ENCODE data around the gene TEX54.
"Not testable (repeated sequence)": the region's sequence is repeated elsewhere in the genome, so short reads cannot be mapped to it uniquely, and the experiment has no call there.

The TEX54 gene

DNA sequence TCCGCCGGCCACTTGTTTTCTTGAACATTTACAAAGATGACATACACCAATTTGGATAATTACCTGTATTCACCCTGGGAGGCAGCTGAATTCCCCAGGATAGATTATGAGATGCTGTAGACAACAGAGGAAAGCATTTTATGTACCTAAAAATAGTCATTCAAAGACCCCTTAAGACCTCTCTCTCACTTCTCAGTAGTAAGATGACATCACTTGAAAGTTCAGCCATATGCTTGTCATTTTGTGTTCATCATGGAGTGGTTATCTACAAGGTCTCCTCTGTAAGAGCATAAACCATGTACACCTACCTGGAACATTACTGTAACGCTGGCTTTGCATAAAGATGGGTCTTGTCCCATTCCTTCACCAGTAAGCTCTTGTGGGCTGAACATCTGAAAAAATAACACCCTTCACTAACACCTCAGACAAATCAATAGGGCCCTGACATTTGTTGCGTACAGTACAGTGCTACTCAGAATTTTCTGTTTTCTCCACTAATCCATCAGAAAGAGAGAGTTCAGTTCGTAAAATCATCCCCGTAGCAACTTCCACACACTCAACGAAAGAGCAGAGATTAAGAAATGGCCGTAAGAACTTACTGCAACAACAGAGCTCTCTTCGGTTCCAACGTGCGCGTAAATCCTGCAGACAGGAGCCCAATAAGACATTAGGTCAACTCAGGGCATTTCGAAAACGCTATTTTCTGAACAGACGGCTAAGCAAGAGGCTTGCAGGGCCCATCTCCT is 22.4 kb upstream of the TEX54 start:
- no peak for FAIRE-seq

DNA sequence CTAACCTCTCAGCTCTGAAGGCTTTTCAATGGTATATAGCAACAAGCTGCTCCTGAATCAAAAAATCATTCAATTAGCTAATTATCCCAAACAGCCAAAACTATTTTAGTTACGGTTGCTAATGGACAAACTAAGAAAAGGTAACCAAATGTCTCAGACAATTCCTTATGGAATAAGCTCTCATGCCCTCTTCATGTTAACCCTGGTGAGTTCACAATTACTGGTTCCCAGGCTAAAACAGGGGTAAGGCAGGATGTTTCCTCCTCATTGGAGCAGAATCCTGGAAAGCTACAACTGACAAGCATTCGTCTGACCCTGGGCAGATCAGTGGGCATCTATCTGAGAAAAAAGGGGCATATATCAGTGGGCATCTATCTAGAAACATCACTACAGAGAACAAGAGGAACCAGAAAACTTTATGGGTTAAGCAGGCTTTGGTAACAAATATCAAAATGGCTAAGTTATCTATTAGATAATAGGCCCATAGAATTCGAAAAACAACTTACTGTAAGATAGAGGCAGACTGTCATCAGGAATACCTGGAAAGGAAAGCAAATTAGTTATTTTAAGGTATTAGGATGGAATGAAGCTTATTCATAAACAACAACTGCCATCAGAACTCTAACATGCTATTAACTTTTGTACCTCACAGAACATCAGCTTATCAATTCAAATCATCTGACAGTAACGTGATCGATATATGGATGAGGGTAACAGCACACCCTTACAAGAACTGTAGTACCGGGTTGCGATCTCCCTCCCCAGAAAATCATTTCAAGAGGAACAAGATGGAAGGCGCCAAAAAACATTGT is 21.6 kb upstream of the TEX54 start:
- FAIRE-seq, result no peak

DNA sequence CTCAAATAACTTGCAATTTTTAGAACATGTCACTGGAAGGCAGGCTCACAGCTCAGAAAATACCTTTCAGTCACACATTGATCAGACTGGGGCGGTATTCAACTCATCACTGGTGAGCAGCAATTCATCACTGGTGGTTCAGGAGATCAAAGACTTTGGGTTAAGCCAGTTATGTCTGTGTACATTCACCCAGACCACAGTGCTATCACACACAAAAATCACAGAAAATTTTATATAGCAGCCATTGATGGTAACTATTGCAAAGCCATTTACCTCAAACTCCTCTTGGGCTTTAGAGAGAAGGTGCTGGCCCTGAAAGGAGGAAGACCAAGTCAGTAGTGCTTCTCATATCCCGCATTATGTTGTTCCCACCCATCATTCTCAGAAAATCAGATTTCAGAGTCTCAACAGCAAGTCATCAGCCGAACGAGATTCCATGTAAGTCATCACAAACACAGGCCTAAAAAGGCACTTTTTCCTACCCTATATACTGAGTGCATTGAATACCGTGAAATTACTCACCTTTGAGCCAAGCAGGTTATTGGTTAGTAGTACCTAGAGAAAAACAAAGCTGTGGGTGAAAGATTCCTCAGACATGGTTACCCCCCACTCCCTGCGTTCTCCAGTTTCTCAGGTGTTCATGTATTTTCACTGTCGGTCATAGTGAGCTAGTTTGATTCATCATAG is 20.8 kb upstream of the TEX54 start:
- FAIRE-seq, result no peak

DNA sequence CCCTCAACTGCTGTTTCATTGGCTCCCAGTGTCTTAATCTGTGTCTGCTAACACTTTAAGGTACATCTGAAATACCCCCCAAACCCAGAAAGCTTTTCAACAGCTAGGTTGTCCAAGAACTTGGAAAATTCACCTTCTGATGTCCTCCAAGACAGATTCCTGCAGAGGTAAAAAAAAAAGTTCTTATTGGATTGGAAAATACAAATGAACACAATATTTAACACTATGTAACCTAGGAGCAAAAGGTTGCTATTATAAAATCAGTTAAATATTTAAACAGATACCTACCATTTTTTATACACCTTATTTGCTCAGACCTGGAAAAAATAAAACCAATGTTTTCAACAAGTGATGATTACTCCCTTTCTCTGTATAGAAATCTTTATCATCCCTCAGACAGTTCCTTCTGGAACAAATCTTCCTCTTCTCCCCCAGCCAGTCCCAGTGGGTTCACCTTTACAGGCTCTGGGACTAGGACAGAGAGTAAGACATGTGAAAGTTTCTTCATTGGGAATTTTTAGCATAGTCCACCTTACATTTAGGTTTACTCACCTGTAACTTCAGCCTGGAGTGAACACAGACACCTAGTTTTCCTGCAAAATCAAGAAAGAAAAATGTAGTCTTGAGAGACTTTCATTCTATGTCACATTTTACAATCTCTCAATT is 20.0 kb upstream of the TEX54 start:
- no peak for FAIRE-seq

DNA sequence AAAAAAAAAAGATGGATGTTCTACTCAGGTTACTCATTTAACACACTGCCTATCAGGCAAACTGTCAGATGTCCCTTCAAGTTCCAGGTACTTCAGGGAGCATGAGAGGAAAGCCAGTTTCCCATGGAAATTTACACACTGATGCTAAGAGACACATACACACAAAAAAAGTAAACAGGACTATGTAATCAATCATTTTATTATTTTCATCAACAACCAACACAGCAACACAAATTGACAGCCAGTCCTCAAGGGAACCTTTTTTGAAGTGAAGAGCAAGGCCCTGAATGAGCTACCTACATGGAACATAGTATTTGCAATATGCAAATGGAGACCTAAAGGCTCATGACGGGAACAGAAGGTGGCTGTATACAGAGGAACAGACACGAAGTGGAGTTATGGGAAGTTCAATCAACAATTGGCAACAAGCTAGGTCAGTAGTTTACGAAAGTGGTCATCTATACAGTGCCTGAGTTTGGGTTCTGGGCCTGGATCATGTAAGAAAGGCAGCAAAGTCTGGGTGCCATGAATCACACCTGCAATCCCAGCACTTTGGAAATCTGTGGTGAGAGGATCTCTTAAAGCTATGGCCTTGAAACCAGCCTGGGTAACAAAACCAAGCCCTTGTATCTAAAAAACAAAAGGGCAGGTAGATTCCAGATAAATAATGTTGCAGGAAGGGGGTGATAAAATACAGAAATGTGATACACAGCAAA is 19.3 kb upstream of the TEX54 start:
- FAIRE-seq, result no peak

DNA sequence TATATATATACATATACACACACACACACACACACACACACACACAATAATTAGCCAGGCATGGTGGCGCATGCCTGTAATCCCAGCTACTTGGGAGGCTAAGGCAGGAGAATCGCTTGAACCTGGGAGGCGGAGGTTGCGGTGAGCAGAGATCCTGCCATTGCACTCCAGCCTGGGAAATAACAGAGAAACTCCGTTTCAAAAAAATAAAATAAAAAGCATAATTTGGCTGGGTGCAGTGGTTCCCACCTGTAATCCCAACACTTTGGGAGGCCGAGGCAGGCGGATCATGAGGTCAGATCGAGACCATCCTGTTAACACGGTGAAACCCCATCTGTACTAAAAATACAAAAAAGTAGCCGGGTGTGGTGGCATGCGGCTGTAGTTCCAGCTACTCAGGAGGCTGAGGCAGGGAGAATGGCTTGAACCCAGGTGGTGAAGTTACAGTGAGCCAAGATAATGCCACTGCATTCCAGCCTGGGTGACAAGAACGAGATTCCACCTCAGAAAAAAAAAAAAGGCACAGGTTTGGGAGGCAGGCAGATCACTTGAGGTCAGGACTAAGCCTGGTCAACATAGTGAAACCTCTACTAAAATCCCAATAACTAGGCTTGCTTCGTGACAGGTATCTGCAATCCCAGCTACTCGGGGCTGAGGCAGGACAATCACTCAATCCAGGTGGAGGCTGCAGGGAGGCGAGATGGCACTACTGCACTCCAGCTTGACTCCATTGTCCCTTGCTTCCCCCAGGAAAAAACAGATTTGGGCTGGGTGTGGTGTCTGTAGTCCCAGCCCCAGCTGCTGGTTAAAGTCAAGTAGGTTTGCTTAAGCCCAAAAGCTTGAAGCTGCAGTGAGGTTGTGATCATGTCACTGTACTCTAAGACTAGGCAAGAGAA is 18.5 kb upstream of the TEX54 start:
- FAIRE-seq, result no peak

DNA sequence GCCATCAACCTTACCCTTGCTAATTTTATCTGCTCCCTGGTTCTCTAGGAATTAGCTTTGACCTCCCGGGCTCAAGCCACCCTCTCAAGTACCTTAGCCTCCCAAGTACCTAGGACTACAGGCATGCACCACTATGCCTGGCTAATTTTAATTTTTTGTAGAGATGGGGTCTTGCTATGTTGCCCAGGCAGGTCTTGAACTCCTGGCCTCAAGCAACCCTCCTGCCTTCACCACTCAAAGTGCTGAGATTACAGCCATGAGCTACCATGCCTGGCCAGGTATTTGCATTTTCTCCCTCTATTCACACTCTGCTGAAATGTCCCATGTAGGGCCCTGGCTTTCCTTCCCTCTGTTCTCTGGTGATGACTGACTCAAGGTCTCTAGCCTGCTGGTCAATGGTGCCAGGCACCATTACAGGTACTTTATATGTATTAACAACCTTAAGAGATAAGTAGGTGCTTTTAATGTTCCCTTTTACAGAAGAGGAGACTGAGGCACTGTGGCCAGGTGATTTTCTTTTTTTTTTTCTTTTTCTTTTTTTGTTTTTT is 15.2 kb upstream of the TEX54 start:
- no peak for FAIRE-seq

DNA sequence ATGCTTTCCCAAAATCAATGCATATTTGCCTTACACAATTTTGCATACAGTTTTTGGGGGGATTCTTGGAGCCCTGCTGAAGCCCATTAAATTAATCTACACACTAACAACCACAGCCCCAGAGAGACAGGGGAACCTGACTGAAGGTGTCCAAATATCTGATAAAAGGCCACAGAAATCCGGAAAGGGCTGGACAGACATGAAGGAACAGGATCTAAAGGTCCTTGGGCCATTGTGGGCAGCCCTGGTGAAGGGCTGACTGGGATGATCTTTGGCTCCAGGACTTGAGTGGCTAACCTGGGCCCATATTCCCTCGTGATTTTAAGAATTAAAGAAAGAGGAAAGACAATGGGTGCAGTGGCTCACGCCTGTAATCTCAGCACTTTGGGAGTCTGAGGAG is 13.5 kb upstream of the TEX54 start:
- FAIRE-seq, result no peak

DNA sequence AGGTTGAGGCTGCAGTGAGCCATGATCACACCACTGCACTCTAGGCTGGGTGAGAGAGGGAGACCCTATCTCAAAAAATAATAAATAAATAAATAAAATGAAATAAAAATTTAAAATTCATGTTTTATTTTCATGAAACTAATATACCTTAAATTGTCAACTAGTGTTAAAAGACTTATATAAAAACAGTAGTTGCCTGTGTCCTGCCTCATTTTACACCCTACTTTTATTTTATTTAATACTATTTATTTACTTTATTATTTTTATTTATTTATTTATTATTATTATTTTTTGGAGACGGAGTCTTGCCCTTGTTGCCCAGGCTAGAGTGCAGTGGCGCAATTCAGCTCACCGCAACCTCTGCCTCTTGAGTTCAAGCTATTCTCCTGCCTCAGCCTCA is 11.5 kb upstream of the TEX54 start:
- FAIRE-seq, result no peak

DNA sequence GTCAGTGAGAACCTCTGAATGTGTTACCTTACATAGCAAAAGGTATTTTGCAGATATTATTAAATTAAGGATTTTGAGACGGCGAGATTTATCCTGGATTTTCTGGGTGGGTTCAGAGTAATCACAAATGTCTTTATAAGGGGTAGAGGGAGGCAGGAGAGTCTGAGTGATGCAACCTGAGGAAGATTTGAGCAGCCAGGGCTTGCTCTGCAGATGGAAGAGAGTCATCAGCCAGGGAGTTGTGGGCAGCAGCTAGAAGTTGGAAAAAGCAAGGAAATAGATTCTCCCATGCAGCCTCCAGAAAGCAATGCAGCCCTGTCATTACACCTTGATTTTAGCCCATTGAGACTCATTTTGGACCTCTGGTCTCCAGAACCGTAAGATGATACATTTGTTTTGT is 10.8 kb upstream of the TEX54 start:
- FAIRE-seq, result no peak

DNA sequence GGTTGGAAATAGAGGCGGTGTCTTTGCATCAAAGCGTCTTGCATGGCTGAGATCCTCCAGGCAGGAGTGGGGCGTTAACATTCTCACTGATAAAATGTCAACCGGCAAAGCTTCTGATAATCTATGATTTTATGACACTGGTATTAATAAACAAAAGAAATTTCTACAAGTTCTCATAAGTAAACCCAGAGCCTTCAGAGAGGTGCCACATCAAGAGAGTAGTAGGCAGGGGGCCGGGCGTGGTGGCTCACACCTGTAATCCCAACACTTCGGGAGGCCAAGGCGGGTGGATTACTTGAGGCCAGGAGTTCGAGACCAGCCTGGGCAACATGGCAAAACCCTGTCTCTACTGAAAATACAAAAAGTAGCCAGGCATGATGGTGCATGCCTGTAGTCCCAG is 10.2 kb upstream of the TEX54 start:
- FAIRE-seq, result not testable (repeated sequence)

DNA sequence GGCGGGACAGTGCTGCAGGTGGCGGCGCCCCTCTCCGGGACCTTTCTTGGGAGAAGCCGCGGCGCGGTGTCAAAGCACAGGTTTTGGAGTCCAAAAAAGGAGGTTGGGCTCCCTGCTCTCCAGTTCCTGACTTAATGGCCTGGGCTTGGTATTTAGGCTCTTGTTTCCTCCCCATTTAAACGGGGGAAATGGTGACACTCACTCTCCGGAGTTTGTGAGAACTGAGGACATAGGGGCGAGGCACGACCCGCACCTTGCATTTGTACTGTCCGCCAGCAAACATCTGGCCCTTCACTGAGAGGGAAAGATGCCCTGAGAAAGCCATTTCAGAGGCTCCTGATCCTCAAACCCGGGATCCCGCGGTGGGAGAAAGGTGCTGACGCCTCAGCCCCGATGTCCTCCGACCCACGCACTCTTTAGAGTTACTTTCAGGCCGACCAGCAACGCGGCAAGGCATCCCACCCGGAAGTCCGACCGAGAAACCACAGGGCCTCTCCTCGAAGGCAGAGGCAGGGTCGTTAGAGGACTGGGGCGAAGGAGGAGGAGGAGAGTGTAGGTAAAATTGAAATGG is 9.6 kb upstream of the TEX54 start:
- no peak for FAIRE-seq

DNA sequence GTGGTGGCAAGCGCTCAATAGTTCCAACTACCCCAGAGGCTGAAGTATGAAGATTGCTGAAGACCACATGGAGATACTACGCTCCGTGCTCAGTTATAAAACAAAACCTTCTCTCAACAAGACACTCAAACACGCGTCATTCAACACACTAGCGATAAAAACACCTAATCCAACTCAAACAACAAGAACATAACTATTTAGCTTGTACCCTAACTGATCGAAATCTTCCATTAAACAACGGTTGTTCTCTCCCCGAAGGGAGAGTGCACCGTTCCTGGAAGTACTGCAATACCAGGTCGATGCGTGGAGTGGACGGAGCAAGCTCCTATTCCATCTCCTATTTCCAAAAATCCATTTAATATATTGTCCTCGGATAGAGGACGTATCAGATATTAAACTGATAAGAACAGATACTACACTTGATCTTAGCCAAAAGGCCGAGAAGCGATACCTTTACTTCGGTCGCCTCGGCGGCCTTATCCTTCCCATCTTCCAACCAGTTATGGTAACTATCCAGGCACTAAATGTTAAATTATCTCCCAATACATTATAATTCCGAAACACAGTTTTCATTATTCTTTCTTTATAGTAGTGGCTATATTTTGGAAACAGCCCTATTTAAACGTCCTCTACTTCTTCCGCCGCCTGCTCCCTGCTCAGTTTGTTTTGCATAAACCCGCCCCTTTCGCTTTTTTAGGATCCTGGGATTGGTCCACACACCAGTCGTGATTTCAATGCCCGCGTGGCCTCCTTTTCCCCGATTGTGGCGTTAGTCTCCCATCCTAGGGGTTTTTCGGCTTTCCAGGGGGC is 8.9 kb upstream of the TEX54 start:
- FAIRE-seq, result peak; percentile 100

DNA sequence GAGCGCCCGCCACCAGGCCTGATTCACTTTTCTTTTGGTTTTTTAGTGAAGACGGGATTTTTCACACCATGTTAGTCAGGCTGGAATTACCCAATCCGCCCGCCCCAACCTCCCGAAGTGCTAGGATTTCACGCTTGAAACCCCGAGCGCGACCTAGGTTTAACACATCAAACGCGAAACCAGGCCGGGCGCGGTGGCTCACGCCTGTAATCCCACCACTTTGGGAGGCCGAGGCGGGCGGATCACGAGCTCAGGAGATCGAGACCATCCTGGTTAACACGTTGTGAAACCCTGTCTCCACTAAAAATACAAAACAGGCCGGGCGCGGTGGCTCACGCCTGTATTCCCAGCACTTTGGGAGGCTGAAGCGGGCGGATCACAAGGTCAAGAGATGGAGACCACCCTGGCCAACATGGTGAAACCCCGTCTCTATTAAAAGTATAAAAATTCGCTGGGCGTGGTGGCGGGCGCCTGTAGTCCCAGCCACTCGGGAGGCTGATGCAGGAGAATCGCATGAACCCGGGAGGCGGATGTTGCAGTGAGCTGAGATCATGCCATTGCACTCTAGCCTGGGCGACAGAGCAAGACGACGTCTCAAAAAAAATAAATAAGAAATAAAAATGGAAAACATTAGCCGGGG is 8.2 kb upstream of the TEX54 start:
- FAIRE-seq, result not testable (repeated sequence)

DNA sequence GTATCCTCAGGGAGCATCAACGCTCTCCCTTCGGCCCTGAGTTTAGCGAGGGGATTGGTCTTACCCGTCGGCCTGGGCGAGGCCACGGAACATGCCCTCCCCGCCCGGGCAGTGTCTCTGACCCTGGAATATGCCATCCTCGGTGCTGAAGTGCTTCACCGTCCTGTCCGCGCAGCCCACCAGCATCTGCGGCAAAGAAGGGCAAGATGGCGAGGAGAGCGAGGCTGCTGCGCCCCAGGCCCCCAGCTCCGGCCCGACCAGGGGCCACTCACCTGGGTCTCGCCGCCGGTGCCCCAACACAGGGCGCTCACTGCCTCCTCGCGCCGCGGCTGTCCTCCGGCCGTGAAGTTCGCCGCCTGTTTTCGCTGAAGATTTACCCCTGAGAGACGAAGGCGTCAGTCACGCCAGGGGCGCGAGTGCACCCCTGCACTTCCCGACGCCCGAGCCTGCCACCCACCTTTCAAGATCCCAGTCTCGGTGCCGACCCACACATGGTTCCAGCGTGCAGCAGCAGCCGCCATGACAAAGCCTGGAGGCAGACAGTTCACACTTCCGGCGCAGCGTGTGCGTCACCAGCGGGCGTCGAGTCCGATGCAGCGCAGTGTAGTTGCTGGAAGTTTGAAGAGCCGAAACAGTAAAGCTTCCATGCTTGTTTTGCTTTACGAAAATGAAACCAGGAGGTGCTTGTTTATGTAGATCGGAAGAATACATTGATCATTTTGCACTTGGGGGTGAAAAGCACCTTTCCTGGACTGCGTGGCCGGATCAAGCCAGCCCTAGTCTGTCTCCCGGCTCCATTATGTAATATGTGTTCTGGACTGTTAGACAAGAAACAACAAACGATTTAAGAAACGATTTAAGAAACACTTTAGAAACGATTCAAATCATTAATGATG is 6.7 kb upstream of the TEX54 start, which contains the start of gene WDR74:
Gene WDR74 (minus strand): TSS at position 541 of the 896 bp plus-strand sequence. CDS start 20 bp downstream, at position 521.
- no peak for FAIRE-seq

DNA sequence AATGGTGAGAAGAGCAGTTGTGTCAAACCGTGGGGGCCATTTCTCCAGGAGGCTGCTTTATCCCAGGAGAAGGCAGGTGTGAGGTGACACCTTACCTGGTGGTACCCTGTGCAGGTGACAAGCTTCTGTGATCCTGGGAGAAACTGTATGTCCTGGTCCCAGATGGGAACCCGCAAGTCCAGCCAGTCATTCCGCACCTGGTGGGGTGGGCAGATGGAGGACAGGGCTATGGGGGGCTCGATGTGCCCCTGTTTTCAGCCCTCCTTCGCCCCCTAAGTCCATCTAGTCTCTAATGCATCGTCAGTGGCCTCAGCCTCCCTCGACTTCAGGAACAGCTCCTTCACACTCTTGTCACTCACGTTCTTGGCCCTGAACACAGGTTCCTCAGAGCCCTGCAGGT is 2.7 kb upstream of the TEX54 start:
- FAIRE-seq, result no peak

DNA sequence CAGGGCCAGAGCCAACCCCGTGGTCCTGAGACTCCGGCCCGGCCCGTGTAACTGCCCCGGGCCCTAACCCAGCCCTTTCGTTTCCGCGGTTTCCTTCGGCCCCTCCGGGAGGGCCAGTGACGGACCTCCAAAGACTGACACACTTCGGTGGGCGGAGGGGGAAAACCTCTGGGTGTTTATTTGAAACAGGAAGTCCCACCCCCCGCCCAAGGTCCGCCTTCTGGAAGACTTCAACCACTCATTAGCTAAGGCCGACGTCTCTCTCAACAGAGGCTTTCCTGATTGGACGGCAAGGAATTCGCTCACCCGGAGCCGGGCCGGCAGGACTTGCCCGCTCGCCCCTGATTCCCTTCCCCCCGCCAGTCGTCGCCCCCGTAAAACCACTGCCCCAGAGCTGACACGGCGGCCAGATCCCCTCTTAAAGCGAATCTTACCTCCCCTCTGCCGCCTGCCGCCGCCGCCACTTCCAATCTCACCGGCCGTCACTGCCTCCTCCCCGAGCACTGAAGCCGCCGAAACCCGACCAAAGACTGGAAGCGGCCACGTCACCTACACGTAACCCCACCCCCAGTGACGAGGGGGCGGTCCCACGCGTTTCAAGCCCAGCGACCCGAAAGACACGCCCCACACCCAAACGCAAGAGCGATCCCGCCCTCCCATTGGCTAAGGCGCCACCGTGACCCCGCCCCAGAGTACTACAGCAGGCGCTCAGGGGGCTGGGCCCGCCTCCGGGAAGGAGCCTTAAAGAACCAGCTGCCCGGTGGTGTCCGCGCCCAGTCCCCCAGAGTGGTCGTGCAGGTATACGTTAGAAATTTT is 913 bp downstream of the TEX54 start, which contains the start of gene STX5:
Gene STX5 (minus strand): TSS at position 532 of the 816 bp plus-strand sequence. CDS start 808 bp downstream, outside the sequence.
- FAIRE-seq, result no peak

Data from islet of Langerhans (tissue), 1 donor.